Measurements from ENCODE around the gene PALLD. TPM values are rescaled to one million over a fixed set of nuclear protein-coding genes. Genes with fewer than 3 reads are reported as not detected.

PALLD gene
- total and polyA plus RNA-seq, 2 experiments from 2014 or later: 157 to 178 TPM

GRCh38 chr4:168504526-168504925 is 7.7 kb downstream of the PALLD start:
- no peaks in the 10 kb centered on the region for H3K27me3 ChIP-seq
- DNase-seq (ENCODE audit: low read depth in 1 of 2, low spot score in 1 of 2): no peak
- H3K36me3 ChIP-seq: peaks cover 8% of the 10 kb centered on the region
- H3K27ac ChIP-seq: no peak overlapping the region
- H3K4me1 ChIP-seq (ENCODE audit: low read depth): peaks cover 7% of the 10 kb centered on the region
- no peaks in the 10 kb centered on the region for H3K9me3 ChIP-seq (ENCODE audit: low read depth)
- TF ChIP-seq, protein P1, sequence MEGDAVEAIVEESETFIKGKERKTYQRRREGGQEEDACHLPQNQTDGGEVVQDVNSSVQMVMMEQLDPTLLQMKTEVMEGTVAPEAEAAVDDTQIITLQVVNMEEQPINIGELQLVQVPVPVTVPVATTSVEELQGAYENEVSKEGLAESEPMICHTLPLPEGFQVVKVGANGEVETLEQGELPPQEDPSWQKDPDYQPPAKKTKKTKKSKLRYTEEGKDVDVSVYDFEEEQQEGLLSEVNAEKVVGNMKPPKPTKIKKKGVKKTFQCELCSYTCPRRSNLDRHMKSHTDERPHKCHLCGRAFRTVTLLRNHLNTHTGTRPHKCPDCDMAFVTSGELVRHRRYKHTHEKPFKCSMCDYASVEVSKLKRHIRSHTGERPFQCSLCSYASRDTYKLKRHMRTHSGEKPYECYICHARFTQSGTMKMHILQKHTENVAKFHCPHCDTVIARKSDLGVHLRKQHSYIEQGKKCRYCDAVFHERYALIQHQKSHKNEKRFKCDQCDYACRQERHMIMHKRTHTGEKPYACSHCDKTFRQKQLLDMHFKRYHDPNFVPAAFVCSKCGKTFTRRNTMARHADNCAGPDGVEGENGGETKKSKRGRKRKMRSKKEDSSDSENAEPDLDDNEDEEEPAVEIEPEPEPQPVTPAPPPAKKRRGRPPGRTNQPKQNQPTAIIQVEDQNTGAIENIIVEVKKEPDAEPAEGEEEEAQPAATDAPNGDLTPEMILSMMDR (IDR thresholded peaks at IDR 0.05; ENCODE audit: low read depth, low read length): no peak
- H3K4me3 ChIP-seq: no peak overlapping the region

DNA sequence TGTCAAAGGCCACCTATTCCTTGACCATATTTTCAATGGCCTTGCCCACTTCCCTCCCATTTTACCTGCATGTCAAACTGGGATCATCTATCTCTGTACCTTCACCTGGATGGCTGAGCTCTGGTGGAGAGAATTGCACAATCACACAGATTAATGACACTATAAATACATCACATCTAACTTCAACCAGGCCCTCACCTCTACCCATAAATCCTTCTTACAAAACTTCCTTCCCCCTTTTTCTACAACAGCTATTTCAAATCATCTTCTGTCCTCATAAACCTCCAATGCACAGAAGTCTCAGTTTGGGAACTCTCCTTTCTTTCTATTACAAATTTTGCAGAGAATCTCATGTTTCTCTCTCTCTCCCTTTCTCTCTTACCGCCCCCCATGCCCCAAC is 9.2 kb downstream of the PALLD start:
- TF ChIP-seq, protein P1 (IDR thresholded peaks at IDR 0.05; ENCODE audit: low read depth, low read length): no peak
- no peaks in the 10 kb centered on the region for H3K9me3 ChIP-seq (ENCODE audit: low read depth)
- H3K4me1 ChIP-seq (ENCODE audit: low read depth): peaks cover 7% of the 10 kb centered on the region
- DNase-seq (ENCODE audit: low read depth in 1 of 2, low spot score in 1 of 2): no peak
- no peaks in the 10 kb centered on the region for H3K27me3 ChIP-seq
- H3K27ac ChIP-seq: no peak overlapping the region
- peaks cover 8% of the 10 kb centered on the region for H3K36me3 ChIP-seq
- no peak overlapping the region for H3K4me3 ChIP-seq

GRCh38 chr4:168507178-168507815 is 10.4 kb downstream of the PALLD start:
- TF ChIP-seq, protein P1 (IDR thresholded peaks at IDR 0.05; ENCODE audit: low read depth, low read length): no peak
- Histone ChIP-seq H3K27ac (no peak overlapping the region), H3K36me3 (peaks cover 8% of the 10 kb centered on the region), H3K4me3 (no peak overlapping the region), H3K4me1 (ENCODE audit: low read depth) (peaks cover 9% of the 10 kb centered on the region), H3K27me3 (no peaks in the 10 kb centered on the region), H3K9me3 (ENCODE audit: low read depth) (no peaks in the 10 kb centered on the region)
- no peak for DNase-seq (ENCODE audit: low read depth in 1 of 2, low spot score in 1 of 2)

GRCh38 chr4:168508683-168509082 is 11.8 kb downstream of the PALLD start:
- Histone ChIP-seq H3K4me1 (ENCODE audit: low read depth) (peaks cover 10% of the 10 kb centered on the region), H3K9me3 (ENCODE audit: low read depth) (no peaks in the 10 kb centered on the region), H3K27ac (no peak overlapping the region), H3K36me3 (peaks cover 8% of the 10 kb centered on the region), H3K27me3 (no peaks in the 10 kb centered on the region), H3K4me3 (no peak overlapping the region)
- TF ChIP-seq, protein P1 (IDR thresholded peaks at IDR 0.05; ENCODE audit: low read depth, low read length): no peak
- no peak for DNase-seq (ENCODE audit: low read depth in 1 of 2, low spot score in 1 of 2)

DNA sequence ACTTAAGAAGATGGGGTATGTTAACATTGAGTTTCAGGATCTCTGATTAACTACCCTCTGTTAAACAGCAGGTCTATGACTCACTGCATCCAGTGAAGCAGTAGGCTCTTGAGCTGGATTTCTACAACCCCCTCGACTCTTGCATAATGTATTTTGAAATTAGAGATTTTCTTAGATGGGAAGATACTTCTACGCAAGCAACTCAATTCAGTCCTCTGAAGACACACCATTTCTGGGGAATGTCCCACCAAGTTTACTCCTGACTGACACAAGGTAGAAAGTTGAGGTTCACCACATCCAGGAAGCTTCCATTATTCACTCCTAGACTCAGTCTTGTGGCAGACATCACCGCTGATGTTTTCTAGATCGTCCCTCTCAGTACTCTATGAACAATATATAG is 12.9 kb downstream of the PALLD start:
- H3K27ac ChIP-seq: peak overlapping the region; percentile 53

More for the DNA sequence above, 12.9 kb downstream of the PALLD start:
- H3K9me3 ChIP-seq (ENCODE audit: low read depth): no peaks in the 10 kb centered on the region
- peaks cover 15% of the 10 kb centered on the region for H3K4me1 ChIP-seq (ENCODE audit: low read depth)
- H3K27me3 ChIP-seq: no peaks in the 10 kb centered on the region
- TF ChIP-seq, protein P1 (IDR thresholded peaks at IDR 0.05; ENCODE audit: low read depth, low read length): no peak
- H3K4me3 ChIP-seq: no peak overlapping the region
- H3K36me3 ChIP-seq: peaks cover 11% of the 10 kb centered on the region
- peak in 1 of 2 donors; percentile 85 for DNase-seq (ENCODE audit: low read depth in 1 of 2, low spot score in 1 of 2)

All from cardiac muscle cell (in vitro differentiated cells and primary cell).